ENCODE results near the gene LIPC.

The LIPC gene

DNA sequence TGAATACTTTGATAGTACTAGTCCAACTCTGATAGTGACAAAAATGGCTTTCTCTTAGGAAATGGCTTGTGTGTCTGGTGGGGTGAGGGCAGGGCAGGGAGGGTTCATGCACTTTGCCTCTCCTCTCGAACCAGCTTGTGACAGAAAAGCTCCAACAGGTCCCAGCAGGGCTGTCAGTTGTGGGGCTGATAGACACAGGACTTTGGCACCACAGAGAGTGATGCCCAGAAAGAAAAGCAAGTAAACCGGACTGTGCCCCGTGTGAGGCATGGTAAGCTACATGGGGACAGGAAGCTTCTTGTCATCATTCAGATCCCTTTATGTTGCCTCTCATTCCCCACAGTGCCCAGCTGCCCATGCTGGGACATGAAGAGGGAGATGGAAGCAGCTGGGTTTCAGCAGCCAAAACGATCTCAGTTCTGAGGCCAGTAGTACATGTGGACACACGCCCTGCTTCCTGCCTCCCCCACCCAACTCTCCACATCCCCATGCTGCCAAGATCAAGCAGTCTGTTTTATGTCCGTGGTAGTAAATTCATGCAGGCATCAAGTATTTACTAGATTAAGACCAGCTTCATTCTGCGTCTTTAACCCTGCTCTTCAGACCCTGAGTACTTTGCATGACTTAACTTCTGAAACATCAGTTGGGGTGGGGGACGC is 29.7 kb upstream of the LIPC start:
- TF ChIP-seq CREB1 (IDR thresholded peaks at IDR 0.05; ENCODE audit: low read depth) (no peak), EGR1 (IDR thresholded peaks at IDR 0.05) (no peak), TCF12 (IDR thresholded peaks at IDR 0.05; ENCODE audit: low read depth) (no peak), EP300 (IDR thresholded peaks at IDR 0.05; ENCODE audit: borderline replicate concordance) (no peak)
- TF ChIP-seq, protein P1, sequence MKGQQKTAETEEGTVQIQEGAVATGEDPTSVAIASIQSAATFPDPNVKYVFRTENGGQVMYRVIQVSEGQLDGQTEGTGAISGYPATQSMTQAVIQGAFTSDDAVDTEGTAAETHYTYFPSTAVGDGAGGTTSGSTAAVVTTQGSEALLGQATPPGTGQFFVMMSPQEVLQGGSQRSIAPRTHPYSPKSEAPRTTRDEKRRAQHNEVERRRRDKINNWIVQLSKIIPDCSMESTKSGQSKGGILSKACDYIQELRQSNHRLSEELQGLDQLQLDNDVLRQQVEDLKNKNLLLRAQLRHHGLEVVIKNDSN (IDR thresholded peaks at IDR 0.05) = no peak
- TF ChIP-seq, protein P2, sequence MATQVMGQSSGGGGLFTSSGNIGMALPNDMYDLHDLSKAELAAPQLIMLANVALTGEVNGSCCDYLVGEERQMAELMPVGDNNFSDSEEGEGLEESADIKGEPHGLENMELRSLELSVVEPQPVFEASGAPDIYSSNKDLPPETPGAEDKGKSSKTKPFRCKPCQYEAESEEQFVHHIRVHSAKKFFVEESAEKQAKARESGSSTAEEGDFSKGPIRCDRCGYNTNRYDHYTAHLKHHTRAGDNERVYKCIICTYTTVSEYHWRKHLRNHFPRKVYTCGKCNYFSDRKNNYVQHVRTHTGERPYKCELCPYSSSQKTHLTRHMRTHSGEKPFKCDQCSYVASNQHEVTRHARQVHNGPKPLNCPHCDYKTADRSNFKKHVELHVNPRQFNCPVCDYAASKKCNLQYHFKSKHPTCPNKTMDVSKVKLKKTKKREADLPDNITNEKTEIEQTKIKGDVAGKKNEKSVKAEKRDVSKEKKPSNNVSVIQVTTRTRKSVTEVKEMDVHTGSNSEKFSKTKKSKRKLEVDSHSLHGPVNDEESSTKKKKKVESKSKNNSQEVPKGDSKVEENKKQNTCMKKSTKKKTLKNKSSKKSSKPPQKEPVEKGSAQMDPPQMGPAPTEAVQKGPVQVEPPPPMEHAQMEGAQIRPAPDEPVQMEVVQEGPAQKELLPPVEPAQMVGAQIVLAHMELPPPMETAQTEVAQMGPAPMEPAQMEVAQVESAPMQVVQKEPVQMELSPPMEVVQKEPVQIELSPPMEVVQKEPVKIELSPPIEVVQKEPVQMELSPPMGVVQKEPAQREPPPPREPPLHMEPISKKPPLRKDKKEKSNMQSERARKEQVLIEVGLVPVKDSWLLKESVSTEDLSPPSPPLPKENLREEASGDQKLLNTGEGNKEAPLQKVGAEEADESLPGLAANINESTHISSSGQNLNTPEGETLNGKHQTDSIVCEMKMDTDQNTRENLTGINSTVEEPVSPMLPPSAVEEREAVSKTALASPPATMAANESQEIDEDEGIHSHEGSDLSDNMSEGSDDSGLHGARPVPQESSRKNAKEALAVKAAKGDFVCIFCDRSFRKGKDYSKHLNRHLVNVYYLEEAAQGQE (IDR thresholded peaks at IDR 0.05; ENCODE audit: low read depth) = no peak

DNA sequence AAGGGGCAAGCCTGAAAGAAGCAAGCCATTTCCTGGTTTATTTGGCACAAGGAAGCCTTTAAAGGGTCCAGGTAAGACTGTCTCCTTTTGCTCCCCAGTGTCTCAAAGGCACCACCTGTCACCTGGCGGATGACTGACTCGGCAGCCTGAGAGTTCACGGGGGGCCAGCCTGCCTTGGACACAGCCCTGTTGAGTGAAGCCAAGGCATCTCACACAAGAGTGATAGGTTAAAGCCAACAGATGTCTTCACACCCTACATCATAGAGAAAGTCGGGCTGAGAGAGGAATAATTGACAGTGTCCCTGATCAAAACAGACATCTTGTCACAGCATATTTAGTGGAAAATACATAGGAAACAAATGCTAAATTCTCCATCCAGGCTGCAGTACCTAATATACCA is 28.2 kb upstream of the LIPC start:
- TF ChIP-seq, protein P2 (IDR thresholded peaks at IDR 0.05; ENCODE audit: low read depth) = no peak
- TF ChIP-seq, protein P3, sequence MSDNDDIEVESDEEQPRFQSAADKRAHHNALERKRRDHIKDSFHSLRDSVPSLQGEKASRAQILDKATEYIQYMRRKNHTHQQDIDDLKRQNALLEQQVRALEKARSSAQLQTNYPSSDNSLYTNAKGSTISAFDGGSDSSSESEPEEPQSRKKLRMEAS (IDR thresholded peaks at IDR 0.05) = no peak
- TF ChIP-seq NFIC (IDR thresholded peaks at IDR 0.05) (no peak), EP300 (IDR thresholded peaks at IDR 0.05; ENCODE audit: borderline replicate concordance) (no peak), TAF1 (IDR thresholded peaks at IDR 0.05; ENCODE audit: low read depth) (no peak), ZBTB7A (IDR thresholded peaks at IDR 0.05; ENCODE audit: low read depth) (no peak), RAD21 (IDR thresholded peaks at IDR 0.05; ENCODE audit: low read depth) (no peak), TCF12 (IDR thresholded peaks at IDR 0.05; ENCODE audit: low read depth) (no peak), EGR1 (IDR thresholded peaks at IDR 0.05) (no peak), CEBPB (IDR thresholded peaks at IDR 0.05) (no peak)
- TF ChIP-seq, protein P1 (IDR thresholded peaks at IDR 0.05) = no peak

DNA sequence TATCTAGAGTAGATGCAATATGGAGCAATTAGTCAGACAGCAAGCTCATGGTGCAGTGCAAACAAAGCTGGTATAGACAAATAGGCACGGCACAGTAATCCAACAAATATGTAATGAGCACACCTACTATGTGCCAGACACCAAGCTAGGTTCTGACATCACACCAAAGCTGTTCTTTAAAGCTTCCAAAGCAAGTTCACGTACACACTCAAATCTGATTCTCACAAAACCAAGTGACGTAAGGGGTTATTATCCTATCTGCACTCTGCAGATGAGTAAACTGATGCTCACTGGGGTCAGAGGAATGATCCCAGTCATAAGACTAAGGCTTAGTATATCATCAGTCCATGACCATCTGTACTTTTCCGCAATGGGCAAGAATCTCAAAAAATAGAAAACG is 27.8 kb upstream of the LIPC start:
- TF ChIP-seq TCF12 (IDR thresholded peaks at IDR 0.05; ENCODE audit: low read depth) = no peak
- TF ChIP-seq, protein P3 (IDR thresholded peaks at IDR 0.05) = no peak
- no peak for TF ChIP-seq TAF1 (IDR thresholded peaks at IDR 0.05; ENCODE audit: low read depth)
- TF ChIP-seq, protein P1 (IDR thresholded peaks at IDR 0.05) = no peak
- TF ChIP-seq, protein P2 (IDR thresholded peaks at IDR 0.05; ENCODE audit: low read depth) = no peak
- TF ChIP-seq ZBTB7A (IDR thresholded peaks at IDR 0.05; ENCODE audit: low read depth) = no peak
- TF ChIP-seq EGR1 (IDR thresholded peaks at IDR 0.05) = no peak
- TF ChIP-seq TEAD4 (IDR thresholded peaks at IDR 0.05) = no peak
- no peak for TF ChIP-seq RAD21 (IDR thresholded peaks at IDR 0.05; ENCODE audit: low read depth)
- TF ChIP-seq EP300 (IDR thresholded peaks at IDR 0.05; ENCODE audit: borderline replicate concordance) = no peak
- no peak for TF ChIP-seq YY1 (IDR thresholded peaks at IDR 0.05; ENCODE audit: low read depth)
- TF ChIP-seq FOXM1 (IDR thresholded peaks at IDR 0.05; ENCODE audit: borderline replicate concordance, low read depth) = no peak
- TF ChIP-seq CREB1 (IDR thresholded peaks at IDR 0.05; ENCODE audit: low read depth) = no peak
- TF ChIP-seq CEBPB (IDR thresholded peaks at IDR 0.05) = no peak
- no peak for TF ChIP-seq NFIC (IDR thresholded peaks at IDR 0.05)

DNA sequence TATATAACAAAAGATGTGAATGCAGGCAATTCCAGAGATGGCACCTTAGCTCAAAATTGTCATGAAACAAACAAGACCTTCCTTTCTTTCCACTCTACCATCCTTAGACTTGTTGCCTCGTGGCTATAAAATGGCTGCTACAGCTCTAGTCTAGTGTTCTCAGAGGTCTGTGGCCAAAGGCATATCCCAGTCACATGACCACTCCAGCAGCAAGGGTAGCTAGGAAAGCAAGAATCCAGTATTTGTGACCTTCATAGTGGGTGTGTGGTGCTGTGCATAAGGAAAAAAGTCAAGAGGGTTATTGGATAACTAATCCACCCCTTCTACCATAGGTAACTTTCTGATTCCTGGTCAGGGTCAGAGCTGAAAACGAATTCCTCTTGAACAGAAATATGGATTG is 27.1 kb upstream of the LIPC start:
- TF ChIP-seq, protein P1 (IDR thresholded peaks at IDR 0.05) = peak; percentile 49; the same call in 1 of the 2 replicates
- TF ChIP-seq CEBPB (IDR thresholded peaks at IDR 0.05) = no peak
